ENCODE measurements around the gene ARHGAP15.
A peak's percentile ranks its signal among the peaks of the same experiment; 100 is the strongest.

The ARHGAP15 gene

GRCh38 chr2:143146366-143146765 is 17.1 kb downstream of the ARHGAP15 start:
- no peak for DNase-seq

DNA sequence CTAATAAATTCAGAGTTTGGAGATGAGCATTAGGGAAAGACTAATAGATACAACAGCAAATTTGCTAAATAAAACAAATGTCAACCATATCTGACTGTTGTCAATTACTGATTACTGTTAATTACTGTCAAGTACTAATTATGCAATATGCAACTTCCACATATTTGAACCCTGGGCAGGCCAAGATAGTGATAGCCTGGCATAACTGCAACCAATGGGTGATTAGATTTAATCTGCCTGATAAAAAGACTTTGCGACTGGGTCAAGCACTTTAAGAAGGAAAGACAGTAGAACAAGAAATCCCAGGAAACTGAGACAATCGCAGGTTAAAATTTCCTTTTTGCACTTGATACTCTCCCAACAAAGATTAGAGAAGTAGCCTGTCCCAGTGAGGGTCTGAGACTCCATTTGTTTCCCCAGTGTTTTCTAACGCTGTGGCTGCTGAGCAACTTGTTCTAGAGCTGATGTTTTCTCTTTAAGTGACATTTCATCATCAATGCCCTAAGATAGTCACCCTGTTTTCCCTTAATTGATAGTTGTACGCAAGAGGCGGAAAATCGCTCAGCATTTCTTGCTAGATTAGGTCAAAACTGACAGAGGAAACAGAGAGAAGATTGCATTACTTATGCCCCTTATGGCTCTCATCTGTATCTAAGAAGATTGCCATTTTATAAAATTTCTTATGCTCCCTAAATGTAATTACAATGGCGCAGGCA is 17.8 kb downstream of the ARHGAP15 start:
- DNase-seq: no peak

DNA sequence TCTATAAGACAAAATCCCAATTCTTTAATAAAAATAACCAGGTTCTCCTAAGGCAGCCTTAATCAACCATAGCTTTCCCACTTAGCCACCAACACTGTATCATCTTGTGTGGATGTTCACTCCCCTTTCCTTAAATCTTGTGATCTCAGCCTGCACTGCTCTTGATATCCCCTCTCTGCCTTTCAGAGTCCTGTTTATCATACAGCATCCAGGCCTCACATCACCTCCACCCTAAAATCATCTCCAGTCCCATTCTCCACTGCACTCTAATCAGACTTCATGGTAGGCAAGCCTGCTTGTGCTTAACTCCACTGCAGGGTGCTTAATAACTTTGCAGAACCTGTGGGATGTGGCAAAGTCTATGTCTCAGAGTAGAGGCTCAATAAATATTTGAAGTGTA is 18.8 kb downstream of the ARHGAP15 start:
- no peak for DNase-seq

DNA sequence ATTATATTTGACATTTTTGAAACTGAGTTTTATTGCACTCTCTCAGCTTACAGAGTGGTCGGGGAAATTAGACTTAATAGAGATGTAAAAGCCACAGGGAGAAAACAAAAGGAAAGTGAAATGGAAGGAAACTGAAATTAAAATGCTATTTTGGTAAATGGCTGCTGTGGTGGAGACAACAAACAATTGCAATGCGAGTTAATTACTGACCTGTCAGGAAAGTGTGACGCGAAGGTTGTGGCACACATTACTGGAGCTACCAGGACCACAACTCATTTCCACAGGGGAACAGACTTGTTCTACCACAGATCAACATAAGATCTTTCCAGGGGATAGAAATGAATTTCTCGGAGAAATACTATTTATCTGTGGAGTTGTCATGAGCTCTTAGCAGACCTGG is 19.5 kb downstream of the ARHGAP15 start:
- DNase-seq: no peak

DNA sequence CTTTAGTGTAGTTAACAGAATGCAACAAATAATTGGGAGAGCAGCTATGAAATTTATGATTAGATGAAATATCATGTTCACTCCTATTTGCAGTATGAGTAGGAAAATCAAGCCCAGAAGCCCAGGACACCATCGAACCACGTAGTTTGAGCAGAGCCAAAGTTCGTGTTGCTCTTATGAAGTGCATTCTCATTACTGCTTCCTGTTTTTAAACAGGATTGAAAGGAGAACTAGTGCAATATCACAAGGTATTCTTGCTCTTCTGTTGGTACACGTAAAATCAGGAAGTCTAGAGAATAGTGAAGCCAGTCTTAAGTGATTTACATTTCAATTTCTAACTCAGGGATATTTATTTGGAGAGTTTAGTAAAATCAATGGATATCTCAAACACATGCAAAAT is 21.1 kb downstream of the ARHGAP15 start:
- no peak for DNase-seq

GRCh38 chr2:143151111-143151752 is 22.0 kb downstream of the ARHGAP15 start:
- no peak for DNase-seq

- no peak for DNase-seq
Observed at GRCh38 chr2:143152219-143152618, 23.0 kb downstream of the ARHGAP15 start.

DNA sequence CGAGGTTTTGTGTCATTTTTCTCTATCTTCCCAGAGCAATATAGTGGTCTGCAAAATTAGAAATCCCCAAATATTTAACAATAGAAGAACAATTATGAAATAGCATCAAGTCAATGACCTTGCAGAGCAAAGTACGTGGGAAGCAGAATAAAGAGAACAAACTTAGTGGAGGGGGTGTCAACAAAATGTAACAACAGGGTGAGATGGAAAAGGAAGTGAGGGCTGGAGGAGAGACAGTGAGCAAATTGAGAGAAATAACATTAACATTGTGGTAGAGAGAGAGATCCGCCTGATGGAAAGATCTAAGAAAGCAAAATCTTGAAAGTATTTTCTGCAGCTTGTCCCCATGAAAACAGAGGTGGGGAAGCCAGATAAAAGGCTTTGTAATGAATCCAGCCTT is 23.4 kb downstream of the ARHGAP15 start:
- no peak for DNase-seq

DNA sequence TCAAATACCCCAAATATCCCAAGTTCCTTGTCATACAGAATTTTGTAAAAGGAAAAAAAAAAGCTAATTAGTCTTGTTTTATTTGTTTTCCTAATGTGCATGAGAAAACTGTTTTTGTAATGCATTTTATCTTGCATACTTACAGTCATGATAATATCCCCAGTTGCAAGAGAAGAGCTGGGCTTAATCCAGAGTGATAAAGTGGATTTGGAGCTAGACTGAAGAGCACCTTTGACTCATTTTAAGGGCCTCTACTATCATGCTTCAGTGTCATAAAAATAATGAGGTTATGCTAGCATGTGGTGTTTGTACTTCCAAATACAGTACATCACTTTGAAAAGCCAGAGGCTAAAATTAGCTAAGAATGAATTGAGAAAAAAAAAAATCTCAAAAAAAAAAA is 26.4 kb downstream of the ARHGAP15 start:
- no peak for DNase-seq

DNA sequence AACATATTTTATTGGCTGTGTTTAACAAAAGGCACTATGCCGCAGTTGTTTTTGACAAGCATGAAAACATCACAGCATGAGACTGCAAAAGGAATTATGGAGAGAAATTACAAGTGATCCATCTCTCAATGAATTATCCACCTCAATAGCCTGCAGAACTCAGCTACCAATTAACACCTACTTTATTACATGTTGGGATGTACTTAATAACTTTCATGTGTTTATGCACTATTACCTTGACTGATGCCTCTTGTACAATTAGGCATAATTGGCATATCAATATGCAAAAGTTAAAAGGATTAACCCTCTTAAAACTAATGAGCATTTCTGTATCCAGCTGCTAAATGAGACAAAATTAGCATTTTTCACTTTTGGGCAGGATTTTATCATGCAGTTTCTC is 27.8 kb downstream of the ARHGAP15 start:
- no peak for DNase-seq

DNA sequence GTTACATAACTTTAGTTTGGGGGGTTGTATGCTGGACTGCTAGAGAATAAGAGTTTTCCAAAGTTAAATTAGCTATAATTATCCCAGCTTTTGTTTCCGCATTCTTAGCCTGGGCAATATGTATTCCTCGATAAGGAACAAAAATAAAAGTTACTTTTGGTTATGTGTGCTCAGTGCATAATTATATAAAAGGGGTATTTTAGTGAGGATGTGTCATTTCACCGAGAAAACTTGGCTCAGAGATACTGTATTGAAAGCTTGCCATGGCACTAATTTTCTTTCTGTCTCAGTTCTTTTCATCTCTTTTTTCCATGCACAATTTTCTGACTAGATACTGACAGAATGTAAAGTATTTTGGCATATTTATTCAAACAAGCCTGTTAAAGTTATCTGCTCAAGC is 28.2 kb downstream of the ARHGAP15 start:
- DNase-seq: no peak

DNA sequence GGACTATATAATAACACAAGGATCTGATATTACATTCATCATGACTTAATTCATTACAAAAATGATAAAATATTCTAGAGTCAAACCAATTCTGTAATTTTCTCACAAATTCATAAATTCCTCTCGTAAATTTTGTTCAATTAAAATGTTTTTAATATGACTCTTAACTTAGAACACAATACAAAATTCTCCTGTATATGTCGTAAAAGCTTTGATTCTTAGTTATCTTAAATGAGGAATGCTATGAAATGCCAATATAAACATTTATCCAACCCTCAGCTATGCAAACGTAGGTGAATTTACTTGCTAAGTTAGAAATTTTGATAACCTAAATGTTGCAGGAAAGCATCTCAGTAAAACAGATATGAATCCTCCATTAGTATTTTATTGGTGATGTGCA is 28.9 kb downstream of the ARHGAP15 start:
- no peak for DNase-seq

DNA sequence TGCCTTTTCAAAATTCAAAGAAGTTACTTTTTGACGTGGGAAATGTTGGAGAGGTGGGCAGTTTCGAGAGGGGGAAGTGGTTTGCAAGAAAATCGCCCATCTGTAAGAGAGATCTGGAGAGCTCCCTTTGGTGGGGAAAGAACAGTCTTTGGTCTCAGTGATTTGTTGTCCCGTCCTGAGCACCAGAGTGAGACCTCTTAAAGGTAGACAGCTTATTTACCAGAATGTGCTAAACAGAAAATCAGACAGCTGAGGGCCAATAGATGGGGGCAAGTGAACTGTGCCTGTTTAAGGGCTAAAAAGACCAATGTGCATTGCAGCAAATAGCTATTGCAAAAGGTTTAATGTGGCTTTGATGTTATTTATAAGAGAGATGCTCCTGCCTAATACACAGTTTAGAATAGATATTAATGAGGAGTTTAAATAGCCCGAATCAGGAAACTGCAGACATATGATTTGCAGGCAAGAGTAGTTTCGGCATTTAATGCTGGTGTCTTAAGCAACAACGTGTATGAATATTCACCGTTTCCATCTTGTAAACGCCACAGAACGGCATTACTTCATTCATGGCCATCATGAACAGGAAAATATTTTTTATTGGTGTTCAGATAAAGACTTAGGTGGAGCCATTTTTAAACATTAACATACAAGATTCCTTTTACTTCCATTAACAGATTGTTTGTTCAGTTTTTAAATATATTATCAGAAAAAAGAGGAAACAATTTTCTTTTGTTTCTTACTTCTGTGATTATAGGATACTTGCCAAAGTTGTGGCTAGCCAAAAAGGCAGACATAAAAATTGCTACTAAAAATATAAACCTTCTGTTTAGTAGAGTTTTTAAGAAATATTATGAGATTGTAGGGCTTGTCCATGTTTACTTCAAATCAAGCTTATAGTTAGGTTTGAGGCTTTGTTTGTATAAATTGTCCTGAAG is 29.6 kb downstream of the ARHGAP15 start:
- DNase-seq: no peak

- no peak for DNase-seq
Observed at GRCh38 chr2:143159486-143159840, 30.2 kb downstream of the ARHGAP15 start.

DNA sequence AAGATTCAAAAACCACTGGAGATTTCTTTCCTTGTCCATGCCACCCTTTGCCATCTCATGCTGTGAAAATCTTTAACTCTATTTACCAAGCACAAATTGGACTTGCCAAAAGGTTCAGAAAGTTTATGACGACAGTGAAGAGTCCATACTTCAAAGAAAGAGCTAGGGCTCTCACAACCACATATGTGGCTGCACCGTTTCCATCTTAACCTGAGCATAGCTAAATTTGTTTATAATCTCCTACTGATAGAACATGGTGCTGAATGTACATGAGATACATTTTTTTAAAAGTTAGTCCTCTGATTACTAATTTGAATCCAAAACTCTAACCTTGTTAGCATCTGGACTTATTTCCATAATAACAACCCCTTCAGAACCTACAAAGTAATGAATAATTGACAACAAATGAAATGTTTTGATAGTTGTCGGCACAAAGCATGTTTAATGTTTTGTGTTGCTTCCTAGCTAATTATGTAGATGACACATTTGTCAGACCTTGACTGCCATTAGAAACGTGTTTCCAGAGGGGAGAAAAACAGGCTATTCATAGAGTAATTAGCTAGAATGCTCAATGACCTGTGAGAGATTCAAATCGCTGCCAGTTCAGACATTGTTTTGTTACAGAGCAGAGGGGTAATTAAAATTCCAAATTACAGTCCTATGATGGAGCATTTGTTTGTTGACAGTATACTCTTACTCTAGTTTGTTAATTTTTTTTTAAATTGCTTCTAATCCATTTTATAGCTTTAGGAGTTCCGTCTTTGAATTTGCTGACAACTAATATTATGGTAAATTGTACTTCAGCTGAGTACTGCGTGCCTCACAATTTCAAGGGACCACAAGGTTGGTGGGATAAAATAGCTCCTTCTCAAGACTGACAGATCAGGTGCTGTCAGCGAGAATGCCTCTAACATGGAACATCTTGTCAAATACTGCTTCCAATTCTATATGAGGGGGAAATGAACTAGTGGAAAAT is 31.8 kb downstream of the ARHGAP15 start:
- DNase-seq: no peak

DNA sequence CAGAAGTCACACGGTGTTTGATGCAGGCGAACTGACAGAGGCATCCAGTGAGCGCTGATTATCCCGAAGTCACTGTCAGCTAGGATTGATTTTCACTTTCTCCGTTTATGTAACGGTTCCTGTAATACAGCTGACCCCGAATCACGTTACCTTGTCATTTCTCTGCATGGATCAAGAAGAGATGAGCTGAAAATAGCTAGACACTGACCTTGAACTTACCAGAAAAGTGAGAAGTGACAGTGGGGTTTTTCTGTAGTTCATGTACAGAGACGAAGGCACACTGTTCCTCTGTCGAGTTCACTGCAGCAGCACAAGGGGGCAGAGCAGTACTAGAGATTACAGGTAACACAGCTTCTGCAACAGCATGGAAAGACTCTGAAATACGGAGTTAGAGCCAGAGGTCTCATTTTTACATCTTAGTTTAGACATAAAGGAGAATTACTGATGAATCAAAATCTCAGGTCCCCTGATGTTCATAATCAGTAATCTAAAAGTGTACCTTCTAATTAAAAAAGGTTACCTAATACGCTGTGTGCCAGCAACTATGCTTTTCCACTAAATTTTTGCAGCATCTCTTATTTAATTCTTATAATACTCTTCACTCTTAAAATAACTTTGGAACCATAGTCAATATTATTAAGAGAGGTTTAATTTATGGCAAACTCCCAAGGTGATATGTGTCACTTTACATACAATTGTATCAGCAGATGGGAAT is 33.1 kb downstream of the ARHGAP15 start:
- peak; percentile 74 for DNase-seq

- no peak for DNase-seq
Observed at GRCh38 chr2:143162997-143163396, 33.8 kb downstream of the ARHGAP15 start.

DNA sequence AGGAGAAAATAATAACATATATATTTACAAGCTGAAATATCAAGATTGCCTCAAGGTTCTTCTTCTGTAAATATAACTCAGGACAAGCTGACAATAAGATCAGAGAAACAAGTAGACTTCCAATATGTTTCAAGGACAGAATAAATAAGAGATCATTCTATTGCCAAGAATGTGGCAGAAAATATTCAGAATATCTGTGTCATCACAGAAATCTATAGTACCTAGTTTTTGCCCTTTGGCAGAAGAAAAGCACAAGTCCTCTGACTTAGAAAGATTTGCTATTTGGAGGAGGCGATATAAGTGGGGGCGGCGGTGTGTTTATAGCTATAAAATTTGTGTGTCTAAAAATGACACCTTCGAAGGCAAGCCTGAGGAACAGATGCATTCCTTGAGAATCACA is 34.3 kb downstream of the ARHGAP15 start:
- no peak for DNase-seq

DNA sequence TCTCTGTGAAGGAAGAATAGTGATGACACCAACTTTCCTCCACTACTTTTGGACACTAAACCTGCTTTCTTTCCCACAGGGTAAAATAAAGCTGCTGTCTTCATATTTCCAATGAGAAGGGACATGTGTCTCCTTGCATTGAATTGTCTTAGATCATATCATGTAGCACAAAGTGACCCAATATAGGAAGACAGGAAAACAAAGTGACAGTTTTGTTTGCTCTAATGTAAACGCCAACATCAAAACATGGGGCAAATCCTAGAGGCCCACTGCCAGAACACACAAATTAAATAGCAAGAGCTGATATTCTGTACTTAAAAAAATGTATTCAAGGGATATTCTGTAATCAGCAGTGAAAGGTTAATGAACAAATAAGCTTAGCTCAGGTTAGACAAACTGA is 36.1 kb downstream of the ARHGAP15 start:
- DNase-seq: no peak

DNA sequence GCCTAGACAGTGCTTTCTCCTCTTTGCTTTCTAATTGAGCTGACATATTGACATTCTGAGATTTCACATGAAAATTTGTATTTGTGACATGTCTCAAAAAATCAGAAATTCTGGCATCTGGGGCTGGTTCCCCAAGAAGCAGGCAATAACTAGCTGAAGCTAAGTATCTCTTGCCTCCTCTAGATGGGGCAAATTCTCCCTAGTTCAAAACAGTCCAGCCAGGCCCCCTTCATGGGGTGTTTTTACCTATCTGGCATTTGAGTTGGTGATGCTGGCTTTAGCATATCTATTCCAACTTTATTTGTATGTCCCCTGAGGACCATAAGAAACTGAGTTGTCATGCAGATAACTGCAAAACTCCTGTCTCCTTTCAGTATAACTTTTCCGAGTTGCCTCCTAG is 39.9 kb downstream of the ARHGAP15 start:
- no peak for DNase-seq

DNA sequence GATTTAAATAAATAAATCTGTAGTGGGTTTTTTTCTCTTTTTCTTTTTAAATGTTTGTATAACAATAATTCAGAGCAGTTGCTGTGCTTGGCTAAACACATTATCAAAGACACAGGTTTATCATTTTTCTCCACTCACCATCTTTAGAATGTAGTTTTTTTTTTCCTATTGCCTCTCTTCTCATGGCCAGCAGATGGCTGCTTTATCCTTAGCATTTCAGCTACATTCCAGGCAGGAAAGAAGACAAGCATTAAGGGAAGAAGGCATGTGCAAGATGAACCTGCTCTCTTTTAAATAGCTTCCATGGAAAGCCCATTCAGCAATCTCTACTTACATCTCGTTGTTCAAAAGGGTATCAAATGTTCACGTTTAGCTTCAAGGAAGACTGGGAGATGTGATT is 42.6 kb downstream of the ARHGAP15 start:
- DNase-seq: no peak

DNA sequence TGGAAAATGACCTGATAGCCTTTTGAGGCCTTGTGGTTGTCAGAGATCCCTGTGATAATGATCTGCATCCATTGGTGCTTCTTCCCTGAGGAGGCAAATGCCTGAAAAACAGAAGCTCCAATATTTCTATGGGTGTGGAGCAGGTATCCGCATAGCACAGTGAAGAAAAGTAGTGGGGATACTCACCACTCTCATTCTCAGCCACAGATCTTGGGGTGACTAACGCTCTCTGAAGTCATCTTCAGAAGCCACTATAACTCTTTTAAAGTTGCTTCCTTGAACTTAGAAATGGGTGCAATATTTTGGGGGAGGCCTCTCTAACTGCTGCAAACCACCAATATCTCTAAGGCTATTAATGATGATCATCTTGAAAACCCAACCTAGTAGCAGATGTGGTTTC is 46.2 kb downstream of the ARHGAP15 start:
- DNase-seq: no peak

Measured in CD4-positive, alpha-beta T cell treated with Interleukin-15 for 1 hour (primary cell).